H9 (cell line): ENCODE measurements around the gene UBN1. TPM values are rescaled to one million over a fixed set of nuclear protein-coding genes. Genes with fewer than 3 reads are reported as not detected.

Source experiments
- DNase-seq: peaks from one replicate; pipeline ENCODE4 v3.0.0-alpha.2; 2017
- H2AFZ ChIP-seq: one replicate; pipeline ENCODE4 v1.6.1; 2013; ENCODE audit warnings: mild to moderate bottlenecking, low read length, control low read depth, moderate library complexity
- H2AK5ac ChIP-seq: 2 replicates; pipeline ENCODE4 v1.6.1; 2013; ENCODE audit warnings: low read length, control low read depth, mixed read lengths; ENCODE audit not compliant: insufficient read length
- H2BK120ac ChIP-seq: one replicate; pipeline ENCODE4 v1.6.1; 2013; ENCODE audit warnings: low read depth, mild to moderate bottlenecking, low read length, control low read depth, inconsistent platforms; ENCODE audit not compliant: poor library complexity, severe bottlenecking
- H2BK12ac ChIP-seq: 2 replicates; pipeline ENCODE4 v1.6.1; 2013; ENCODE audit warnings: low read length, control low read depth, mixed read lengths, low read depth; ENCODE audit not compliant: insufficient read length
- H2BK15ac ChIP-seq: 2 replicates; pipeline ENCODE4 v1.6.1; 2013; ENCODE audit warnings: low read depth, low read length, control low read depth
- H2BK20ac ChIP-seq: one replicate; pipeline ENCODE4 v1.6.1; 2013; ENCODE audit warnings: low read depth, mild to moderate bottlenecking, low read length, control low read depth, inconsistent platforms; ENCODE audit not compliant: poor library complexity, severe bottlenecking
- H2BK5ac ChIP-seq: 2 replicates; pipeline ENCODE4 v1.6.1; 2013; ENCODE audit warnings: low read length, control low read depth, mixed read lengths; ENCODE audit not compliant: insufficient read length
- H3K14ac ChIP-seq: 2 replicates; pipeline ENCODE4 v1.6.1; 2013; ENCODE audit warnings: low read length, control low read depth; ENCODE audit not compliant: insufficient read depth
- H3K18ac ChIP-seq: 2 replicates; pipeline ENCODE4 v1.6.1; 2013; ENCODE audit warnings: low read depth, mild to moderate bottlenecking, mixed read lengths, low read length, control low read depth; ENCODE audit not compliant: insufficient read length
- H3K23ac ChIP-seq: 2 replicates; pipeline ENCODE4 v1.6.1; 2013; ENCODE audit warnings: low read length, control low read depth, mixed read lengths, low read depth; ENCODE audit not compliant: insufficient read length
- H3K23me2 ChIP-seq: 2 replicates; pipeline ENCODE4 v1.6.1; 2013; ENCODE audit warnings: low read depth, mild to moderate bottlenecking, mixed read lengths, low read length, control low read depth; ENCODE audit not compliant: insufficient read length, poor library complexity, severe bottlenecking
- H3K27ac ChIP-seq: 2 replicates; pipeline ENCODE4 v1.5.1; 2013; ENCODE audit warnings: low read length, control low read depth, mixed read lengths, low read depth; ENCODE audit not compliant: insufficient read length
- H3K27me3 ChIP-seq: 2 replicates; pipeline ENCODE4 v1.6.1; 2013; ENCODE audit warnings: low read length, control low read depth, inconsistent platforms; ENCODE audit not compliant: insufficient read depth
- H3K4ac ChIP-seq: 2 replicates; pipeline ENCODE4 v1.6.1; 2013; ENCODE audit warnings: low read depth, mild to moderate bottlenecking, control low read depth, inconsistent platforms, low read length, moderate library complexity
- H3K4me1 ChIP-seq: 2 replicates; pipeline ENCODE4 v1.6.1; 2013; ENCODE audit warnings: low read length, control low read depth, inconsistent platforms; ENCODE audit not compliant: insufficient read depth
- H3K4me2 ChIP-seq: 2 replicates; pipeline ENCODE4 v1.6.1; 2013; ENCODE audit warnings: low read length, control low read depth, mixed read lengths; ENCODE audit not compliant: insufficient read length, insufficient read depth
- H3K56ac ChIP-seq: 2 replicates; pipeline ENCODE4 v1.6.1; 2013; ENCODE audit warnings: low read depth, mild to moderate bottlenecking, mixed read lengths, low read length, control low read depth; ENCODE audit not compliant: insufficient read length
- H3K79me1 ChIP-seq: 2 replicates; pipeline ENCODE4 v1.6.1; 2013; ENCODE audit warnings: low read depth, mild to moderate bottlenecking, moderate library complexity, low read length, control low read depth, inconsistent platforms; ENCODE audit not compliant: insufficient read depth, poor library complexity, severe bottlenecking
- H3K79me2 ChIP-seq: 2 replicates; pipeline ENCODE4 v1.6.1; 2013; ENCODE audit warnings: low read length, control low read depth, inconsistent platforms; ENCODE audit not compliant: insufficient read depth
- H3K9ac ChIP-seq: 2 replicates; pipeline ENCODE4 v1.6.1; 2013; ENCODE audit warnings: low read length, control low read depth, mixed read lengths; ENCODE audit not compliant: insufficient read length; ENCODE audit errors: extremely low read depth
- H3K9me3 ChIP-seq: one replicate; pipeline ENCODE4 v1.6.1; 2013; ENCODE audit warnings: low read depth, low read length, inconsistent platforms; ENCODE audit not compliant: control insufficient read depth
- H3T11ph ChIP-seq: one replicate; pipeline ENCODE4 v1.6.1; 2013; ENCODE audit warnings: mild to moderate bottlenecking, low read length, control low read depth, inconsistent platforms
- H4K20me1 ChIP-seq: one replicate; pipeline ENCODE4 v1.6.1; 2013; ENCODE audit not compliant: control insufficient read depth, insufficient read length, insufficient read depth
- H4K5ac ChIP-seq: 2 replicates; pipeline ENCODE4 v1.6.1; 2013; ENCODE audit warnings: low read depth, mild to moderate bottlenecking, mixed read lengths, low read length, control low read depth; ENCODE audit not compliant: insufficient read length
- H4K8ac ChIP-seq: replicated peaks from 2 replicates; pipeline ENCODE4 v1.6.1; 2013; ENCODE audit warnings: low read length, control low read depth, mixed read lengths, low read depth; ENCODE audit not compliant: insufficient read length
- H4K91ac ChIP-seq: 2 replicates; pipeline ENCODE4 v1.6.1; 2013; ENCODE audit warnings: low read depth, mild to moderate bottlenecking, moderate library complexity, mixed read lengths, low read length, control low read depth; ENCODE audit not compliant: insufficient read length
- H3K27ac Mint-ChIP-seq, 3 experiments: 2 replicates in 2 of 3; 3 replicates in 1 of 3; pipeline ENCODE4 v1.8.0; 2020 to 2021; ENCODE audit warnings: mixed read lengths in 3 of 3, mild to moderate bottlenecking in 1 of 3, moderate library complexity in 1 of 3
- H3K27me3 Mint-ChIP-seq: 2 replicates; pipeline ENCODE4 v1.8.0; 2021; ENCODE audit warnings: low read depth, mild to moderate bottlenecking, moderate library complexity, mixed read lengths
- H3K36me3 Mint-ChIP-seq, 3 experiments: 2 replicates in 2 of 3; 3 replicates in 1 of 3; pipeline ENCODE4 v1.8.0; 2020 to 2021; ENCODE audit warnings: low read depth in 3 of 3, mixed read lengths in 3 of 3; ENCODE audit not compliant: insufficient read depth in 1 of 3
- H3K4me1 Mint-ChIP-seq, 2 experiments: 2 replicates each; pipeline ENCODE4 v1.8.0; 2020; ENCODE audit warnings: mixed read lengths in 2 of 2
- H3K4me3 Mint-ChIP-seq, 2 experiments: 2 replicates in 1 of 2; 3 replicates in 1 of 2; pipeline ENCODE4 v1.8.0; 2020 to 2021; ENCODE audit warnings: mild to moderate bottlenecking in 2 of 2, mixed read lengths in 2 of 2, moderate library complexity in 1 of 2
- H3K9me3 Mint-ChIP-seq, 2 experiments: 2 replicates in 1 of 2; 3 replicates in 1 of 2; pipeline ENCODE4 v1.8.0; 2020; ENCODE audit warnings: mild to moderate bottlenecking in 2 of 2, mixed read lengths in 2 of 2, moderate library complexity in 1 of 2
- WGBS: extraction: QIAGEN DNeasy Blood & Tissue Kit; methylation state at CpG from one replicate; pipeline ENCODE4 v1.1.7; 2013; ENCODE audit warnings: missing lambda C conversion rate, low lambda C conversion rate, mixed read lengths; ENCODE audit not compliant: insufficient read length; ENCODE audit errors: extremely low coverage; 5-methylcytosine and 5-hydroxymethylcytosine counted together
- total RNA-seq: library from RNA; stranded (reverse); gene quantifications from 2 replicates; pipeline ENCODE4 v1.2.1, GENCODE V29; 2021
- TF ChIP-seq, protein P1 (sequence below): fragments of 200-600 bp; sonication (generic); conservative IDR thresholded peaks from 3 replicates; pipeline ENCODE4 v1.8.0; 2021; ENCODE audit warnings: antibody characterized with exemption, mild to moderate bottlenecking

Gene UBN1
- total RNA-seq, 1 experiment from 2014 or later: 55.2 TPM

DNA sequence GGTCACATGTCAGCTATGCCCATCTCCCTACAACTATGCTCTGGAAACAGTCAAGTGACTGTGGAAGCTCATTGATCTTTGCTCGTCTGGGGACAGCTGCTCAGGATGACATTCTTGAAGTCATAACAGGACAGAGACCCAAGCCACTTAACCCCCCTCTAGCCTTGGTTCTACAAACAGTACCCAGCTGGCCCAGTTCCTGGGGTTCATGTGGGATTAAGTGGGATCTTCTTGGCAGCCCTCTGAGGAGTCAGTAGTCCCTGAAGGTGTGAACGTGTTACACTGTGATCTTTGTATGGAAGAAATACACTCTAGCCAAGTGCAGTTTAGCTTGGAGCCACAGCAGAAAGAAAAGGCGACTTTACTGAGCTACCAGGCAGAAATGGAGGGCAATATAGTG lies 25.8 kb downstream of the UBN1 start:
- TF ChIP-seq, protein P1, sequence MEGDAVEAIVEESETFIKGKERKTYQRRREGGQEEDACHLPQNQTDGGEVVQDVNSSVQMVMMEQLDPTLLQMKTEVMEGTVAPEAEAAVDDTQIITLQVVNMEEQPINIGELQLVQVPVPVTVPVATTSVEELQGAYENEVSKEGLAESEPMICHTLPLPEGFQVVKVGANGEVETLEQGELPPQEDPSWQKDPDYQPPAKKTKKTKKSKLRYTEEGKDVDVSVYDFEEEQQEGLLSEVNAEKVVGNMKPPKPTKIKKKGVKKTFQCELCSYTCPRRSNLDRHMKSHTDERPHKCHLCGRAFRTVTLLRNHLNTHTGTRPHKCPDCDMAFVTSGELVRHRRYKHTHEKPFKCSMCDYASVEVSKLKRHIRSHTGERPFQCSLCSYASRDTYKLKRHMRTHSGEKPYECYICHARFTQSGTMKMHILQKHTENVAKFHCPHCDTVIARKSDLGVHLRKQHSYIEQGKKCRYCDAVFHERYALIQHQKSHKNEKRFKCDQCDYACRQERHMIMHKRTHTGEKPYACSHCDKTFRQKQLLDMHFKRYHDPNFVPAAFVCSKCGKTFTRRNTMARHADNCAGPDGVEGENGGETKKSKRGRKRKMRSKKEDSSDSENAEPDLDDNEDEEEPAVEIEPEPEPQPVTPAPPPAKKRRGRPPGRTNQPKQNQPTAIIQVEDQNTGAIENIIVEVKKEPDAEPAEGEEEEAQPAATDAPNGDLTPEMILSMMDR: no peak
- H2BK5ac ChIP-seq: no peak overlapping the region

More for the DNA sequence above, 25.8 kb downstream of the UBN1 start:
- Mint-ChIP-seq H3K27me3 (no peaks in the 10 kb centered on the region), H3K9me3 (no peaks in the 10 kb centered on the region), H3K4me1 (no peaks in the 10 kb centered on the region), H3K4me3 (no peak overlapping the region), H3K36me3 (peaks cover 43 to 92% (median 86%) of the 10 kb centered on the region in 3 experiments), H3K27ac (no peak overlapping the region; a peak in 1 of 7 replicates)
- no peak overlapping the region for H2AFZ ChIP-seq
- no peak overlapping the region for H2BK15ac ChIP-seq
- no peak overlapping the region for H4K8ac ChIP-seq
- no CpG with 5 or more reads among the region's 3 CpGs for WGBS
- H2BK20ac ChIP-seq: no peak overlapping the region
- H3K56ac ChIP-seq: no peak overlapping the region
- H4K91ac ChIP-seq: no peak overlapping the region
- H3K14ac ChIP-seq: no peak overlapping the region
- no peak overlapping the region for H3K27ac ChIP-seq
- H2BK12ac ChIP-seq: no peak overlapping the region
- H3K18ac ChIP-seq: no peak overlapping the region
- H3K4ac ChIP-seq: no peak overlapping the region
- no peaks in the 10 kb centered on the region for H3K4me1 ChIP-seq
- H3K9me3 ChIP-seq: no peaks in the 10 kb centered on the region
- H3K9ac ChIP-seq: no peak overlapping the region
- H3K23me2 ChIP-seq: no peaks in the 10 kb centered on the region
- no peaks in the 10 kb centered on the region; the same call in 1 of the 2 replicates for H3K27me3 ChIP-seq
- no peak for DNase-seq
- H3K4me2 ChIP-seq: no peak overlapping the region
- H3K23ac ChIP-seq: no peak overlapping the region
- H4K20me1 ChIP-seq: peaks cover 2% of the 10 kb centered on the region
- H2AK5ac ChIP-seq: no peak overlapping the region
- H4K5ac ChIP-seq: no peak overlapping the region
- H3T11ph ChIP-seq: no peak overlapping the region
- H3K79me2 ChIP-seq: no peaks in the 10 kb centered on the region
- H3K79me1 ChIP-seq: no peaks in the 10 kb centered on the region
- H2BK120ac ChIP-seq: no peak overlapping the region
